Globus pallidus (tissue), 1 donor: ENCODE measurements around the gene VIPR2.

Experiments used
- DNase-seq: peaks from one replicate; pipeline ENCODE4 v3.0.0-alpha.2; 2015; ENCODE audit warnings: low spot score

VIPR2 gene

DNA sequence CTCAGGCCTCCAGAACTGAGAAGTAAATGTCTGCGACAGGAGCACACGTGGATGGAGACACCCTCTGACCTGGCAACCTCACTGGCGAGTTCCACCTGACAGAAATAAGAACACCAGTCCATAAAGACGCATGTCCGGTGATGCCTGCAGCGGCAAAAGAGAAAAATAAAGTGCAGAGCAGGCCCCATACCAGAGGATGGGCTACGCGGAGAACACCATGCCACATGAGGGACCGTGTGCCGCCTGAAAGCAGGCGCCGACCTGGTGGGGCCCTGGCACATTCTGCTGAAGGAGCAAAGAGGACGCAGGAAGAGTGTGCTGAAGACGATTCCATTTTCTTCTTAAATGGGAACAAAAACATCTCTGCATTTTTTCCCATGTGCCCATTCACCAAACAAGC, 105.0 kb downstream of the VIPR2 start:
- DNase-seq: no peak

GRCh38 chr7:159038066-159038465, 106.6 kb downstream of the VIPR2 start:
- no peak for DNase-seq

- no peak for DNase-seq
Measured at GRCh38 chr7:159036916-159037605, 107.6 kb downstream of the VIPR2 start.

GRCh38 chr7:159035571-159036073, 109.0 kb downstream of the VIPR2 start:
- DNase-seq: no peak

DNA sequence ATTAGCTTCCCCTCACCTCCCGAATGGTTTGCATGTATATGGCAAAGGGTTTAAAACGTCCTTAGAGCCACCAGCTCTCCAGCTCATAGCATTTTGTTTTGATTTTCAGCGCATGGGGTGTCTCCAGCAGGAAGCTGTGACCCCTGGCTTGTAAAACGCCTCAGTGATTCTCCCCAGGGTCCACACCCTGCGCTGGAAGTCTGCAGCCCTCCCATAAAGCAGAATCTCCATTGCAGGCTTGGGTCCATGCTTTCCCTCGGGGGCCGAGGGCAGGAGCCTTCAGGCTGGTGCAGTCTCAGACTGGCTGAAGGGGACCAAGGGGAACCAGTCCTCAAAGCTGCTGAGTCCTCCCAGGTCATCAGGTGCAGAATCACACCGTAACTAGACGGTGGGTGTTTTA, 109.7 kb downstream of the VIPR2 start:
- no peak for DNase-seq

DNA sequence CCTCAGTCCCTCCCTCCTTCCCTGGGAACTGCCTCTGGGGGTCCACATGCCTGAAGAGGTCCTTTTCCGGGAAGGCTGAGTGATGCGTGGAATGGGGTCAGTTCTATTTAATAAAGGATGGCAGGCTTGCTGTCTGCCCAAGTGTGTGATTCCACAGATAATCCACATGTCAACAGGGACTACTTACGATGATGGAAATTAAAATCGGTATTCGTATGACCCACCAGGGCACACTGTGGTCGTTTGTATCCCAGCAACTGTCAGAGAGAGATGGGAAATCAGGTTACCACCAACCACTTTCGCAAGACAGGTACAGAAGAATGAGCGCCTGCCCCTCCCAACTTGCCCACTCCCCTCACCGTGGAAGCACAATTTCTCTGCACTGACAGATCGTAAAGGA, 110.3 kb downstream of the VIPR2 start:
- no peak for DNase-seq

- no peak for DNase-seq
Measured at GRCh38 chr7:159033956-159034355, 110.7 kb downstream of the VIPR2 start.

- peak; percentile 66 for DNase-seq
Measured at GRCh38 chr7:159033473-159033825, 111.2 kb downstream of the VIPR2 start.

DNA sequence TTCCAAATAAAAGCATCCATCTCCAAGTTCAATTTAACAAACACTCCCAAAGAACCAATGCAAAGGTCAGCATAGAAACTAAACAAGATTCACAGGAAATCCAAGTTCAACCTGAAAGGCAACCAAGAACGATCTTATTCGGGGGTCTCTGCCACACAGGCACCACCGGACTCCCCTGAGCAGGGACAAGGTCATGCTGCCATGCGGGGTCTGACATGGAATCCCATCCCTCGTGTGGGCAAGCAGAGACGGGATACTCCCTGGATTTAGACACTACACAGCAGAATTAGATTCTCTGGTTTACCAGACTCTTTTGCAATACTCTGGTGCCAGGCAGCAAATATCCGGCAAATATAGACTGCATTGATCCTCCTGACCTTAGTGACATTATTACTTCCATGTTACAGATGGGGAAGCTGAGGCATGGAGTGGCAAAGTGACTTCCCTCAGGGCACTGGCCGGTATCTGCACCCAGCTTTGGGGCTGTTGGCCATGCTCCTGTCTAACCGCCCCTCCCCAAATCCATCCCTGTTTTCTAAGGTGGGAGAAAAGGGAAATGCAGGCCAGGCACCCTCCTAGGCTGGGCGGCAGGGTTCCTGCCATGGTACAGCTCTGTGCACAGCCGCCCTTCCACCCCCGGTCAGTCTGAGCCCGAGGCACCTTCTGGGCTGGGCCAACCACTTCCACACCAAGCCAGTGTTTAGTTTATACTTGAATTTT, 111.8 kb downstream of the VIPR2 start:
- no peak for DNase-seq

DNA sequence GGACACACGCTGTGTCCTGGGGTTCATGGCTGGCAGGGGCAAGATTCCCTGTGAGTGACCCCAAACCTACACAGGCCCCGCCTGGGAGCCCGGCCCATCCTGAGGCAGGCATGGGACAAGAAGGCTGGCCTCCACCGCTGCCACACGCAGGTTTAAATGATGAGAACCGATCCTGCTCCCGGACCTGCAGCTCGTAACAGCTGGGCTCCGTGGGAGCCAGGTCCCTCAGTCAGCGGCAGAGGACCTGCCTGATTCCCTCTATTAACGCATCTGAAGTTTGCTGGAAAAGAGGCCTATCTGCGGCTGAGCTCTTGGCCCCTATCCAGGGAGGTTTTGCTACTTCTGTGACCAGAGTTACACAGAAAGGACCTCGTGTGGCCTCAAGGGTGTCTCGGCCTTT, 112.3 kb downstream of the VIPR2 start:
- no peak for DNase-seq

DNA sequence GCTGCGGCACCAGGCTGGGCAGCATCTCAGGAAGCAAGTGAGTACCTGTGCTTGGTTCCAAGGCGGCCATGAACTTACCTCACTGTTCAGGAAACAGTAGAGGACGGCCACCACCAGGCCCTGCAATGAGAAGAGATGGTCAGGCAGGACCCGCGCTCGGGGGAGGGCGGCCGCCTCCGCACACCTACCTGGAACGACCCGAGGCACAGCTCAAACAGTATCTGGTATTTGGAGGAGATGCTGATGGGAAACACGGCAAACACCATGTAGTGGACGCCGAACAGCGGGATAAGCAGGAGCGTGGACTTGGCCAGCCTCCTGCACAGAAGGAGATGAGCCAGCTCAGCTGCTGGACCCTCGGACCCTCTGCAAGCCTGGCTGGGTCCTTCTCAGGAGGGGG, 112.9 kb downstream of the VIPR2 start:
- DNase-seq: no peak

GRCh38 chr7:159031135-159031701, 113.4 kb downstream of the VIPR2 start:
- no peak for DNase-seq

GRCh38 chr7:159030490-159031134, 114.1 kb downstream of the VIPR2 start:
- DNase-seq: no peak

- DNase-seq: no peak
Measured at GRCh38 chr7:159028508-159029401, 115.9 kb downstream of the VIPR2 start.

DNA sequence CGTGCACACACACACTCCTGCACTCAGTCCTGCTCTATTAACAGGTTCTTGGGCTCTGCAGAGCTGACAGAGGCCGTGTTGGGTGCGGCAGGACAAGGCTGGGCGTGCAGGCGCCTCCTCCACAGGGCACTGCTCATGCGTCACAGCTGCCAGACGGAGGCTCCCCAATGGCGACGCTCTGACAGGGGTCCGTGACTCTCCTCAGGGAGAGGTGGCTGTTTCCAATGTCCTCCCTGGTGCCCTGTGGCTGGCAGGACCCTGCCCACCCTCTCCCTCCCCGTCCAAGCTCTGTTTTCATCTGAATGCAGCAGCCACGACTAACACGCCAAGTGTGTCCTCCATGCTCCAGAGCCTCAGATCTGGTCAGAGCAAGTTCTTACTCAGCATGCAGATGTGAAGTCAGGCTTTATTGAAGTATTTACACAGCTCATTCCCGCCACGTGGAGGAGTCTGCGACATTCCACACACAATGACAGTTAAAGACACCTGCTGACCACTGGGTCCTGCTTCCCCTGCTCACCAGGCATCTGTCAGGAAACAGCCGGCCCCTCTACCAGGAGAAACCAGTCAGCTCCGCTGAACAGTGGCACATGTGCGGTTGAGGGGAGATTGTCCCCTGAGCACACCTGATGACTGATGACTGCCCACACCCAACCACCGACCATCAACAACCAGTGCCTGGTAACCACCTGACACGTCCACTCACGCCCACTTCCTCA, 116.7 kb downstream of the VIPR2 start:
- DNase-seq: no peak

DNA sequence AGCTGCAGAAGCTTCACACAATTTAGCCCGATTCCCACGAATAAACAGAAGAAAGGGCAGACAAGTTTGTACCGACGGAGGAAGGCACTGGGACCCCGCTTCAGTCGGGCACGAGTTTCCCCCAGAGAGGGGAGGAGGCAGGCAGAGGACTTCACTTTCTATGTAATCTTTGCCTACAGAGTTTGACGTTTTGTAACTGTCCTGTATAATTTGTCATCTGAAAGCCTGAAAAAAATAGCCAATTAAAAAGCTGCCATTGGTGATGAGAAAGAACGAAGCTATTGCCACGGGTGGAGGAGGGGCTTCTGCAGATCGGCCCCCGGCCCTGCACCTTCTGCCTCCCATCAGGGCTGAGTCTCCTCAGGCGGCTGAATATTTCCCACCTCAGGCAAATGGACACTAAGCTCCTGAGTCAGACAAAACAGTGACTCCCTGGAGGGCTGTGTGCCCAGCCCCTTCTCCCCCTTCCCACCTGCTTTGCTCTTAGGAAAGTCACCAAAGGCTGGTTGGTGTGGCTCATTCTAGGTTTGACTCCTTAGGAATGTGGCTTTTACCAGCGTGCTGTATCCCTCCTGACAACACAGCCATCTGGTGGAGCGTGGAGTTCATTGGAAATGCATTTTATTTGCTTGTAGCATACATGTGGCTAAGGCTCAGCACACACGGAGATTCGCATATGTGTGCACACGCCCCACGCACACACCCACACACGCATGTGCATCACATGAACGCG, 117.4 kb downstream of the VIPR2 start:
- DNase-seq: no peak

GRCh38 chr7:159026271-159027055, 118.2 kb downstream of the VIPR2 start:
- no peak for DNase-seq

DNA sequence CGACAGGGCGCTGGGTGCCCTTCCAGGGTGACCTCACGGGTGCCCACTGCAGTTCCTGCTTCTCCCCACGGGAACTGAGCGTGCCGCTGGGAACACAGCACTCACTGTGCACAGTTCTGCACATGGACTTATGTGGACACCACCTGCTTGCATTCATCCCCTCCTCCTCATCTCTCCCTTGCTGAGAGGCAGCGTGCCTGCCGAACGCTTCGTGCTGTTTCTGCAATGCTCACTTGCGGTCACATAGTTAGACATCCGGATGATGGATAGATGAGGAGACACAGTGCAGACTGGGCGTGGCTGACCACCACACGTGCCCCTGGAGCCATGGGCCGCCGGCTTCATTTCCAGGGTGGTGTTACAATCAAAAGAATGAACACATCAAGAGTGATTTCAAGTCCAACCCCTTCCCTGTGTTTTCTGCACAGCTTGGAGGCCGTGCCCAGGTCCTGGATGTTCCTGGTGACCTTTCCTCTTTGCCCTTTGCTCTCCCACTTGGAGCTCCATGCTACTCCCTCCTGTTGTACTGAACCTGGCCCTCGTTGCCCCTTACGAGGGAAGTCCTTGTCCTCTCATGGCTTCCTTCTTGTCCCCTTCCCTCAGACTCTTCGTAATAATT, 119.4 kb downstream of the VIPR2 start:
- DNase-seq: no peak

DNA sequence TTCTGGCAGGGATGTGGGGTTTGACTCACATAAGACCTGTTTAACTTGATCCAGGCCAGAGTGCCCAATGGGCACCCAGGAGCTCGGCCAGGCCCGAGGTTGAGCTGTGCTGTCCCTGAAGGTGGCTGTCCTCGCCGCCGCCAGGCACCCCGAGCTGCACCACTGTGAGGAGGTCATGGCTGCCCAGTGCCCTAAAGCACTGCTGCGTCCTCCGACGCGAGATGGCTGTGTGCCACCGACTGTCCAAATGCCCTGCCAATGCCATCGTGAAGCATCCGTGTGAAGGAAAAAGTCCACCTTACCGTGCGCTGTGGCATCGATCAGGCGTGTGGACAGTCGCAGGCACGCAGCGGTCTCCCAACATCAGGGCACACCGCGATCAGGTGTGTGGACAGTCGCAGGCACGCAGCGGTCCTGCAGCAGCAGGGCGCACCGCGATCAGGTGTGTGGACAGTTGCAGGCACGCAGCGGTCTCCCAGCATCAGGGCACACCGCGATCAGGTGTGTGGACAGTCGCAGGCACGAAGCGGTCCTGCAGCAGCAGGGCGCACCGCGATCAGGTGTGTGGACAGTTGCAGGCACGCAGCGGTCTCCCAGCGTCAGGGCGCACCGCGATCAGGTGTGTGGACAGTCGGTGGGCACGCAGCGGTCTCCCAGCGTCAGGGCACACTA, 120.3 kb downstream of the VIPR2 start:
- no peak for DNase-seq
